Mucosa of rectum (tissue), 2 donors: Measurements from ENCODE around the gene NFIC.

Experiments used
- H3K27ac ChIP-seq, 2 donors: one replicate each; pipeline ENCODE4 v1.7.0; 2013; ENCODE audit warnings: inconsistent platforms in 2 of 2, low read depth in 2 of 2, low read length in 2 of 2
- H3K27me3 ChIP-seq, 2 donors: one replicate each; pipeline ENCODE4 v1.7.0; 2013; ENCODE audit warnings: low read length in 2 of 2; ENCODE audit not compliant: control insufficient read depth in 2 of 2, insufficient read depth in 2 of 2
- H3K36me3 ChIP-seq, 2 donors: one replicate each; pipeline ENCODE4 v1.7.0; 2013; ENCODE audit warnings: low read length in 2 of 2; ENCODE audit not compliant: control insufficient read depth in 2 of 2, insufficient read depth in 2 of 2
- H3K4me1 ChIP-seq, 2 donors: one replicate each; pipeline ENCODE4 v1.7.0; 2013; ENCODE audit warnings: low read length in 2 of 2, mild to moderate bottlenecking in 1 of 2; ENCODE audit not compliant: control insufficient read depth in 2 of 2, insufficient read depth in 2 of 2
- H3K4me3 ChIP-seq, 2 donors: one replicate each; pipeline ENCODE4 v1.7.0; 2013; ENCODE audit warnings: low read length in 2 of 2
- H3K9ac ChIP-seq, 2 donors: one replicate each; pipeline ENCODE4 v1.7.0; 2013; ENCODE audit warnings: low read length in 2 of 2, low read depth in 1 of 2, mild to moderate bottlenecking in 1 of 2
- H3K9me3 ChIP-seq, 2 donors: one replicate each; pipeline ENCODE4 v1.7.0; 2013; ENCODE audit warnings: low read length in 2 of 2; ENCODE audit not compliant: control insufficient read depth in 2 of 2
- donor health status: healthy.
- donor health status: Normal muscosa, but diverticular disease.

NFIC gene

GRCh38 chr19:3517638-3518037 lies 151.3 kb downstream of the NFIC start:
- Histone ChIP-seq H3K27me3 (no peaks in the 10 kb centered on the region), H3K4me3 (no peak overlapping the region), H3K36me3 (peaks cover 7 to 19% of the 10 kb centered on the region in 2 donors), H3K4me1 (peaks cover 0 to 2% of the 10 kb centered on the region in 2 donors), H3K9me3 (no peaks in the 10 kb centered on the region), H3K9ac (no peak overlapping the region), H3K27ac (no peak overlapping the region)

DNA sequence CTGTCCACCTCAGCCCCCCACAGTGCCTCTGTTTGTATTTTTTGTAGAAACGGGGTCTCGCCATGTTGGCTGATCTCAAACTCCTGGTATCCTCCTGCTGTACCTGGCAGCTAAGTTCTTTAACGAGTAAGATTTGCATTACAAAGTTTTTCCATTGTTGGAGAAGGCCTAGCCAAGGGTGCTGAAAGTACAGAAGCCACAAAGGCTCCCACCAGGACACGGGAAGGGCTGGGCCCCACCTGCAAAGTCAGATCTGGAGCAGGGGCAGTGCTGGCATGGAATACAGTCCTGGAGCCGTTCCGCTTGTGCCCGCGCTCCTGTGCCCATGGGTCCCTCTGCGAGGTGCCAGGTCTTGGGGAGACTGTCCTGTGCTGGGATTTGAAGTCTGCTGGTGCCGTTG lies 151.9 kb downstream of the NFIC start:
- no peak overlapping the region for H3K27ac ChIP-seq
- H3K36me3 ChIP-seq = peaks cover 11 to 19% of the 10 kb centered on the region in 2 donors
- peaks cover 0 to 2% of the 10 kb centered on the region in 2 donors for H3K4me1 ChIP-seq
- no peaks in the 10 kb centered on the region for H3K27me3 ChIP-seq
- H3K9ac ChIP-seq = no peak overlapping the region
- H3K4me3 ChIP-seq = no peak overlapping the region
- H3K9me3 ChIP-seq = no peaks in the 10 kb centered on the region

- Histone ChIP-seq H3K9me3 (no peaks in the 10 kb centered on the region), H3K36me3 (peaks cover 15 to 22% of the 10 kb centered on the region in 2 donors), H3K4me1 (peaks cover 0 to 2% of the 10 kb centered on the region in 2 donors), H3K27me3 (no peaks in the 10 kb centered on the region), H3K9ac (no peak overlapping the region), H3K27ac (no peak overlapping the region), H3K4me3 (no peak overlapping the region)
Measured at GRCh38 chr19:3518659-3519058, 152.3 kb downstream of the NFIC start.
